A172 (cell line): ENCODE results near the gene CAPZA1. TPM values are rescaled to one million over a fixed set of nuclear protein-coding genes. Genes with fewer than 3 reads are reported as not detected.
"Not testable (repeated sequence)": the region's sequence is repeated elsewhere in the genome, so short reads cannot be mapped to it uniquely, and the experiment has no call there.

ENCODE experiments used
- DNase-seq: peaks from one replicate; pipeline ENCODE4 v3.0.0-alpha.2; 2015; ENCODE audit warnings: low spot score
- total RNA-seq: library from RNA; depleted of rRNA; stranded (reverse); fragments of >200 nt; shearing (Covaris generic); gene quantifications from 2 replicates; pipeline ENCODE4 v1.2.3, GENCODE V29; 2014; rRNA removed

The CAPZA1 gene
- 249 and 268 TPM in 2 replicates for total RNA-seq

DNA sequence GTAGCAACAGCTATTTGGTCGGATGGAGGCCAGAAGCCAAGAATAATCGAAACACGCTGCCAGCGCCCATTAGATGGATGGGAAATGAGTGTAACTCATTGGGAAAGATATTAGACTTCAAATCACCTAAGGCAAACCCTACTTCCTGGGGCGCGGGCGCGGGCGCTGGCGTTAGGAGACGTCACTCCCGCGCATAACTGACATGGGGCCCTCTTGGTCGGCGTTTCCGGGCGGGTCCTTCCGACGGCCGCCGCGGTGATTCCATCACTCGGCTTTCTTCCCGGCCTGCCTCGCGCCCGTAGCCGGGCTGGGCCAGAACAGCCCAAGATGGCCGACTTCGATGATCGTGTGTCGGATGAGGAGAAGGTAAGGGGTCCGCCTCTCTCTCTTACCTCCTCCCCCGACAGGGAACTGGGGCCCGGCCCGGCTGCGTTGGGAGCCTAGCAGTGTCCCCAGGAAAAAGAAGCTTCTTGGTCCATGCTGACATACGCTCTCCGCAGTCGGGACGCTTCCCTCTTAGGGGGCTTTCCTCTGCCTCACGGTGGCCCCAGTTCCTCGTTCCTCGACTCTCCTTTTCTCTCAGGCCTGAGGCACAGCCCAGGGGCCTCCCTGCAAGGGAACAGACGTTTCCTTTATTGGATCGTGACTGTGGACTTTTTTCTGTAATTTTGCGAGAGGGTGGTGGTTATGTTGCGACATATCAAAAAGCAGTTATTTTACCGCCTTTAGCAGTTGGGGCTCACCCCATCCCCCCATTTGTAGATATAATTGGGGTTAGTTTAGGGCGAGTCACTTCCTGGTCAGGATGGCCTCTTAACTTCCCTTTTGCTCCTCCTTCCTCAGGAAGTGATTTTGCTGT is at the start of gene CAPZA1:
Gene CAPZA1 (plus strand): TSS at position 315 of the 859 bp plus-strand sequence. CDS start 13 bp downstream, at position 328.
- DNase-seq, result peak; percentile 80

DNA sequence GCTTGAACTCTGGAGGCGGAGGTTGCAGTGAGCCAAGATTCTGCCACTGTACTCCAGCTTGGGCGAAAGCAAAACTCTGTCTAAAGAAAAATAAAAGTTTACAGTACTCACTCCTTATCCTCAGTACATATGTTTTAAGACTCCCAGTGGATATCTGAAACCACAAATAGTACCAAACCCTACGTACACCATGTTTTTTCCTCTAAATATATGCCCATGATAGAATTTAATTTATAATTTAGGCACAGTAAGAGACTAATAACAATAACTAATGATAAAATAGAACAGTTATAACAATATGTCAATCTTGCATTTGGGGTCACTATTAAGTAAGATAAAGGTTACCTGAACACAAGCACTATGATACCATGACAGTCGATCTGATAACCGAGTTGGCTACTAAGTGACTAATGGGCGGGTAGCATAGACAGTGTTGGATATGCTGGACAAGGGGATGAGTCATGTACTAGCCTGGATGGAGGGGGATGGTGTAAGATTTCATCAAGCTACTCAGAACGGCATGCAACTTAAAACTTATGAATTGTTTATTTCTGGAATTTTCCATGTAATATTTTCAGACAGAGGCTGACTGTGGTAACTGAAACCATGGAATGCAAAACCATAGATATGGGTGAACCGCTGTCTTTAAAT is 44.4 kb upstream of the CAPZA1 start:
- peak; percentile 88 for DNase-seq

DNA sequence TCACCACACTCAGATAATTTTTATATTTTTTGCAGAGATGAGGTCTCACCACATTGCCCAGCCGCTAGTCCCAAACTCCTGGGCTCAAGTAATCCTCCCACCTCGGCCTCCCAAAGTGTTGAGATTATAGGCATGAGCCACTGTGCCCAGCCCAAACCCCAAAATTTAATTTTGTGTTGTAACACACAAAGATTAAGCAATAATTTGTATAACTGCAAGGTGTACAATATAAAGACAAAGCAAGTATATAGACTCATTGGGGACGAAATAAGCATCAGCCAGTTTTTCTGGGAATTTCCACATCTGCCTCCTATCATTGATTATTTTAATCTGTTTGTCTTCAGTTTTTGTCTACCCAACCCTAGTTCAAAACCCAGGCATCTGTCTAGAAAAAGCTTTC is 43.4 kb upstream of the CAPZA1 start:
- no peak for DNase-seq

DNA sequence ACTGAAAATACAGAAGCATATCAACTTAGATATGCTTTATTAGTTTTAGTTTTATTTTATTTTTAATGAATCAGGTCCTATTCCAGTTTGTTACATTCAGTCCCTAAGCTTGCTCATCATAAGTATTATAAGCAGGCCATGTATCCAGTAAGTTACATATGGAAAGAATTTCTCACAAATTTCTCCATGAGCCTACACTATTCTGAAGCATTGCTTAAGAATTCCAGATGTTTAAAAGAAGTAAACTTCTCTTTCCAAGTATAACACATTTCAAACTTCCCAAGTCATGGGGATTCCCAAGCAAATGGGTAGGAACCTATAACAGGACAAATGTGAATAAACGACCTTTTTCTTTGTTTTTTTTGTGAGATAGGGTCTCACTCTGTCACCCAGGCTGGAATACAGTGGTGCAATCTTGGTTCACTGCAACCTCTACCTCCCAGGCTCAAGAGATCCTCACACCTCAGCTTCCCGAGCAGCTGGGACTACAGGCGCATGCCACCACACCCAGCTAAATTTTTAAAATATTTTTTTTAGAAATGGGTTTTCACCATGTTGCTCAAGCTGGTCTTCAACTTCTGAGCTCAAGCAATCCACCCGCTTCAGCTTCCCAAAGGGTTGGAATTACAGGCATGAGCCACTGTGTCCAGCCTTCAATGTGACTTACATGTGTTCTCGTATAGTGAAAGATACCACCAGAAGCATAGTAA is 39.7 kb upstream of the CAPZA1 start:
- no peak for DNase-seq

DNA sequence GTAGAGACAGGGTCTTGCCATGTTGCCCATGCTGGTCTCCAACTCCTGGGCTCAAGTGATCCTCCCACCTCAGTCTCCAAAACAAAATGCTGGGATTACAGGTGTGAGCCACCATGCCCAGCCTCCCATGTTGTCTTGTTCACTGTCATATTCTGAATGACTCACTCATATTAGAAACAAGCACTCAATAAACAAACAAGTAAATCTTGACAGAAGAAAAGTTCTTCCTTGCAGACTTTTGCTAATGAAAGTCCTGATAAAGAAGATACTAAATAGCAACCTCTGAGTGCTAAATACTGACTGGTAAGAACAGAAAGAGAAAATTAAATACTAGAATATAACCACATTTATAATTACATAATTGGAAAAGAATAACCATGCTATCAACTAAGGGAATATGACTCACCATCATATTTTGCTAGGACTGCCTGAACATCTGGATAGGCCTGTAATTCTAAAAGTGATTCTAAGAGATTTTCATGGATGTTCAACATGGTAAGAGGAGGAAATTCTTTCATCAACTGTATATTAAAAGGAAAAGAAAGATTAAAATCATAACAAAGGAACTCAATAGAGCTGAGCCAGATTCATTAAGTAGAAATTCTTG is 37.9 kb upstream of the CAPZA1 start:
- no peak for DNase-seq

DNA sequence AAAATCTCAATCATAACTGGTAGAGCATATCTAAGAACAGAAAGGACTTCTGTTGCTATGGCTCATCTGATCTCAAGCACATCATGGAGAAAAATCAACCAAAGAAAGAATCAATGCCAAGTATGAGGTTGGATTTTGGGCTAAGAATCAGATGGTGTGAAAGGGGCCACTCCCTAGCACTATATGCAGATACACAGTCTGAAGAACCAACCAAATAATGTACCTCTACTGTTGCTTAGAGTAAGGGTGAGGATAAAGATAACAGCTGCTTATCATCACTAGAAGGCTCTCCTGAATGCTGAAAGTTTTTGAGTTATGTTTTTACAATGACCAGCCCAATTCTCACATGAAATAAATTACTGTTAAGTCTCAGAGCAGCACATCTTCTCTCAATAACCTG is 36.3 kb upstream of the CAPZA1 start:
- DNase-seq, result no peak

DNA sequence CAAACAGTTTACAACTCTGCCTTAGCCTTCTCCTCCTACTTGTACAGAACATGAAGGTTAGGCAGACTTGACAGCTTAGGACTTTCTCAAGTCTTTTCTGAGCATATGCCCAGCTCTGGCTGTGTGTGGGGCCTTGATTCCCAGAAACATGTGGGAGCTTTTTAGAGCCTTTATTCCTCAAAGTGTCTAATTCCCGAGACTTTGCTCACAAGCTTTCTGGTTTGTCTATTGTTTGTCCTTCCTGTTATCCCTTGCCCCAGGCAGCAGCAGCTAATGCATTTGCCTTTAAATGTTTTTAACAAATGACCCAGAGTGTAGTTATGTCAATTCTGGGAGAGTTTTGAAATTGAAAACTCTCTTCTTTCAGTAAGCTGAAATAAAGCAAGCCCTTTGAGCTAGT is 29.9 kb upstream of the CAPZA1 start:
- DNase-seq, result no peak

DNA sequence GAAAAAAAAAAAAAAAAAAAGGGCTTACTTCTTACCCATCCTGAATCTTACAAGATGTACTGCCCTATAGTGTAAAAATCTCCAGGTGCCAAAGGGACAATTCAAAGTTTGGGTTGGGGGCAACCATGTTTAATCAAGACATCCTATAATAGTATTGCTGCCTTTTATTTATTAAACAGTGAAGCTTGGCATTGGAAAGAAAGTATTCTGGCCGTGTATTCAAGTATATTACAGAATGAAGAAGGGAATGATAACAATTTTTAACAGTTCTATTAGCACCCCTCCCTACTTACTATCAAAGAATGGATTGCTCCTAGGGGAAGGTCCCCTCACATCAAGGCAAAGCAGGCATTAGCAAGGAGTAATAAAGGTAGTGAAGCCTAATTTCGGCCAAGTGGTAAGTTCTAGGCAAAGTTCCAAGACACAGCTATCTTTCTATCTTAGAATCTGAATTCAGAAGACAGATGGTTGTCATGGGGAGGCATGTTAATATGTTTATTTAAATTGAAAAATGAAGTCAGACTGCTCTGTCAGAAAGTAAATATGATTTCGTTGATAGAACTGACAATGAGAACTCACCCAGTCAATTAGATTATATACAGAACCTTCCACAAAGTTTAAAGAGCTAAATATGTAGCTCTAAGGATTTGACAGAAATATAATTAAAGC is 25.3 kb upstream of the CAPZA1 start:
- DNase-seq, result no peak

DNA sequence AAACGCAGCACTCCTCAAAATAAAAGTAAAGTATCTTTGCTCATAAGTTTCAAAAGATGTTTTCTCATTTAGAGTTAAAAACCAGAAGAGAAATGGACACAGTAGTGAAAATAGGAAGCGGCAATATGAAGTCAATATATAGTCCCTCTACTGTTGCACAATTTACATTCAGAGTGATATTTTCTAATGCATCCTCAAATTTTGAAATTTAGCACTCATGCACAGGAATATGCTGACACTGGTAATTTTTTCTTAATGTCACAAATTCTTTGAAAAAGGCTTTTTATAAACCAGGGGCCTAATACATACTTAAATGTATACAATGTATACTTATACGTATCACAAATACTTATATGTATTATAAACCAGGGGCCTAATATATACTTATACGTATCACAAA is 20.2 kb upstream of the CAPZA1 start:
- DNase-seq, result no peak

DNA sequence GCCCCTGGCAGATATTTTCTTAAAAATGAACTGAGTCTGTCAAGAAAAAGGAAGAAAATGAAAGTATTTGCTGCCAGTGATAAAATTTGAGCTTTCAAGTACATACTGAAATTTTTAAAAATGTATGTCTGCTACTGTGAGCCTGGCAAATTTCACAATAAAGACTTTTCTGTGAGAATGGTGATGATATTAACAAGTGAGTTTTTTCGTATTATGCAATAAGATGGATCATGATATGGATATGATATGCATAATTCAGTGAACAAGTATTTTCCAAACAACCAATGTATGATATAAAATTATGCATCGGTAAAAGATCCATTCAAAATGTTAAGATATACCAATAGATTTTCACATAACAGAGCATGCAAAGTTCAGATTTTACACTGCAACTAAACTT is 16.6 kb upstream of the CAPZA1 start:
- no peak for DNase-seq

DNA sequence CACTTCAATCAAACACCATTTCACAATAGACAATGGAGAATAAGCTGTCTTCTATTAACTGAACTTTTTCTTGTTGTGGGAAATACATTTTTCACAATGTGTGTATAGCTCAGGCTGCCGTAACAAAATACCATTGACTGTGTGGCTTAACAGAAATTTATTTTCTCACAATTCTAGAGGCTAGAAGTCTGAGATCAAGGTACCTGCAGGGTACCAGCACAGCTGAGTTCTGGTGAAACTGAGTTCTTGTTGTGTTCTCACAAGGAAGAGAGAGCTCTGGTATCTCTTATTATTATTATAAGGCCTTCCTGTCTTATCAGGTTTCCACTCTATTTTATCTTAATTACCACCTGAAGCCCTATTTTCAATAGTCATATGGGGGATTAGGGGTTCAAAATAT is 16.1 kb upstream of the CAPZA1 start:
- DNase-seq, result no peak

DNA sequence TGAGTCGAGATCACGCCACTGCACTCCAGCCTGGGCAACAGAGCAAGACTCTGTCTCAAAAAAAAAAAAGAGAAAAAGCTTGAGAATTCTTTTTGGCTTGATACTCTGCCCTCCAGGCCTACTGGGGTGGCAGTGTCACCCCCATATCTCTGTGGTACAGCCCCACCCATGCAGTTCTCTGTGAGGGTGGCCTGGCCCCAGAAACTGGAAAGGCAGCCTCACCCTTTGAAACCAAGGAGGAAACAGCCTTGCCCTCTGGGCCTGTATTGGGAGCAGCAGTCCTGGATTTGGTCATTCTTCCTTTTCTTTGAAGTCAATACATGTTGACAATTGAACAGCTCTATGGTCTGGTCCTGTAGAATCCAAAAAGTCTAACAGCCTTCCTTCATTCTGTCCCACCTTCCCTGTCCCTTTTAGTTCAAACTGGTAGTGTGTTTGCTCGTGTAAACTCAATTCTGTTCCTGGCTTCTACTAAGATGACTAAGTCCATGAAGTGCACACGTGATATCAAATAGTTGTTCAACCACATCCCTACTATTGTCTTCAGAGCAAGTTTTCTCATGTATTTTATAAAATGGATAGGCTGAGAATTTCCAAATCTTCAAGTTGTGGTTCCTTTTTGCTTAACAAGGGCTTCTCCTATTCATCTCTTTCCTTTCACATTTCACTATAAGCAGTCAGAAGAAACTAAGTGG is 13.9 kb upstream of the CAPZA1 start:
- no peak for DNase-seq

DNA sequence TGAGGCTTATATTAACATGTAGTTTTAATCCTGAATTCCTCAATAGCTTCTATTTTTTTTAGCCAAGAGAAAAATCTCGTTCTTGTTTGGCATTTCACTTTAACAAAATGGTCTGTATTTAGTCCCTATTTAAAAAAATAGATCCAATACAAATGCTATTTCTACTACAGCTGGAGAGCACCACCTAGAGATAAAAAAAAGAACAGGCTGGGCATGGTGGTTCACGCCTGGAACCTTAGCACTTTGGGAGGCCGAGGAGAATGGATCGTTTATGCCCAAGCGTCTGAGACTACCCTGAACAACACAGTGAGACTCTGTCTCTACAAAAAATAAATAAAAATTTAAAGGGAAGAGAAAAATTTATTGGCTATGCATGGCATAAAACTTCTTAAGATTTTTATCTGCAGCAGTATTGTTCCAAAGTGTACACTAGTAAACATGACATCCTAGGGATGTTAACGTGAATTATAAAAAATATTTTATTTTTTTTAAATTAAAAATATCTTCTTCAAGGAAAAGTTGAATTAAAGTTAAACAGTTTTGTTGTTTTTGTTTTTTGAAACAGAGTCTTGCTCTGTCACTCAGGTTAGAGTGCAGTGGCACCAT is 5.1 kb upstream of the CAPZA1 start:
- peak; percentile 28 for DNase-seq

DNA sequence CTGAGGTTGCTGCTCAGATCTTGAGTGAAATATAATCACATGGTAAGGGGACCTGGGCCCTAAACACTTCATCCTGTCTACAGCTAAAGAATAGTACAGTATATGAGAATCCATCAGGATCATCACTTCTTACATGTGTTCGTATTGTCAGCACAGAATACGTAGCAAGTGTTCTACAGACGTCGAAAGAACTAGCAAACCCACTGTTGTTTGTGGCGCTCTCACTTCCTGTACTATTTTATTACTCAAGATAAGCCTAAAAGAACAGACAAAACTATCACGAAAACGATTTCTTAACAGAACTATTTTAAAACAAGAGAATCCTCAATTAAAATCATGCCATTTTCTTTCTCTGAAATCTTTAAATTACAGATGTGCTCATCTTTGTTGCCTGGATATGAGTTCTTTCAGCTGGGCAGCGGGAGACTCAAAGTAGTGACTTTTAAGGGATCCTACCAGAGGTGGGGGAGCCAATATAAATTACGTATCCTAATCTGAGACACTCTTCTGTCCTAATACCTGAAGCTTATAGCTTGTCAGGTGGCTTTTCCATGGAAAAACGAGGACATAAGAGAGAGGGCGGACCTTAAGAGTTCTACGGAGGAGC is 1.4 kb upstream of the CAPZA1 start:
- peak; percentile 14 for DNase-seq

DNA sequence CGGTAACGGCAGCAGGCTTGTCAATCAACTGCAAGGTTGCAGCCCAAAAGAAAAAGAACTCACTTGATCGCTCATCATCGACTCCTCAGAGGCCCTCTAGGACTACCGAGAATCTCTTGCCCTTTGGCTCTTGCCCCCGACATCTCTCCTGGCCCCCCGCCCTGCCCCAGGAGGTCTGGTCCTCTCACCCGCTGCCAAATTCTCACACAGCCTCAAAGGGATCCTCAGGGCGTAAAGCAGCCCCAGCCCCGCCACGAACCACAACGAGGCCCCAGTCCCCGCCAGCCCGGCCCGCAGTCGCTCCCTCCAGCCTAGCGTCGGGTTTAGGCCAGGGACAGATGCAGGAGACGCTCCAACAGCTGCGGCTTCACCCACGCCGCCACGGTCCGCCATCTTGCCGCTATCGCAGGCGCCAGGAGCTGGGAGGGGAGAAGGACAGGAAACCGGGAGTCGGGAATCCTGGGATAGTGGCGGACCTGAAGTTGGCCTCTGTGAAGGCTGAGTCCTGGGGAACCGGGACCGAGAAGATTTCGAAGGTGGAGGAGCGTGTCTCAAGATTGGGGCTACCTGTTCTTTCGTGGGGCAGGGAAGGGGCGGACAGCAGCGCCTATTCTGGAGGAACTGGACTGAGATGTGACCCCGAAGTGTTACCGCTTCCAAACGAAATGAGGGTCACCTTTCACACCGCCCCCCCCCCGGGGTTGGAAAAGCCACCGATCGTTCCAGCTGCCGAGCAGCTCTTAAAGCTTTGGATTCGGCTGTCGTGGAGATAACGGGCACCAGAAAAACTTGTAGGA is 713 bp upstream of the CAPZA1 start, which contains the start of gene ST7L:
Gene ST7L (minus strand): TSS at position 421 of the 797 bp plus-strand sequence. CDS start 28 bp downstream, at position 393.
- DNase-seq, result peak; percentile 53

DNA sequence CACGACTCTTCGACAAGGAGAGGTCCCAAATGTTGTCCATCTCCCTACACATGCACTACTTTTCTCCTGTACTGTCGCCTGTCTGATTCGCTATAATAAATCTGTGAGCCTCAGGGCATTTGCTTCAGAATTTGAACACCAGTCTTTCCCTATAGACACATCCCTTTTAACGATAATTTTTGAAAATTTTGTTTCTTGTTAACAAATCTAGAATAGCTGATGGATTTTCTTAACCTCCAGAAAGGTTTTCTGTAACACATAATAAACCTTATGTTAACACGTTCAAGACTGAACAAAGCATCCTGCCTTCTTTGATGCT is 704 bp downstream of the CAPZA1 start:
- DNase-seq, result no peak

DNA sequence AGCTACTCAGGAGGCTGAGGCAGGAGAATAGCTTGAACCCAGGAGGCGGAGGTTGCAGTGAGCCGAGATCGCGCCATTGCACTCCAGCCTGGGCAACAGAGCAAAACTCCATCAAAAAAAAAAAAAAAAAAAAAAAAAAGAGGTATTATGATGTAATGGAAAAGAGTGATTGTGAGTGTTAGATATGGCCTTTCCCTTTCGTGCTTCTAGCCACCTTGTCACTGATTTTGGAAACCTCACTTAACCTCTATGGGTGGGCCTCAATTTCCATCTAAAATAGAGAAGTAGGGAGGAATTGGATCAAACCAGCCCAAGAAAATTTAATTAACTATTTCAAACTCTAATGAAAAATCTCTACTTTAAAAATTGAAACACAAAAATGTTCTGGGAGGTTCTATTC is 4.9 kb downstream of the CAPZA1 start:
- not testable (repeated sequence) for DNase-seq

DNA sequence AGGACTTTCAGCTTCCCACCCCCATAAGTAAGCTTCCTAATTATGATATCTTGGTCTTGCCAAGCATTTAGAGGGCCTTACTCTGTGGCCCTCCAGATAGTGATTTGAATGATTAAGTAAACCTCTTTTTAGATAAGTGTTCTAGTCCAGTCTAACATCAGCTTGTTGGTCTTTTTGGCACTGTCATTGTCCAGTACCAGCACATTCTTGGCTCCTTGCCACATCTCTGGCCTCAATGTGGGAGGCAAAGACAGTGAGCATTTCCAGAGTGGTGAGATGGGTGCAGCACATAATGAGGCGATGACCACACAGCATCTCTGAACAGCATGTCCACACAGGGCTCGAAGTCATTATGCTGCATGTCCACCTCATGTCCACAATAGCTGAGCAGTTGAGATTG is 6.1 kb downstream of the CAPZA1 start:
- peak; percentile 8 for DNase-seq

DNA sequence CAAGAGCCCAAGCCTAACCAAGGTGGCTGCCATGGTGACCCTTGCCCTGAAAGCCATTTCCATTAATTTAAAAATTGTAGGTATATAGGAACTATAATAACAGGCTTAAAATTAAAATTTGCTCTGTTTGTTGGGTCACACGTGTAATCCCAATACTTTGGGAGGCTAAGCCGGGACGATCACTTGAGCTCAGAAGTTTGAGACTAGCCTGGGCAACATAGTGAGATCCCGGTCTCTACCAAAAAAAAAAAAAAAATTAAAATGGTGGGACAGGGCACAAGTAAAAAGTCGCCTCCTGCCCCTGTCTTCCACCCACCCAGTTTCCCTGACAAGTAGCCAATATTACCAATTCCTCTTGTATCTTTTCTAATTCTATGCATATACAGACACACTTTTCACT is 6.6 kb downstream of the CAPZA1 start:
- DNase-seq, result no peak
